Esophagus (tissue), 2 donors: ENCODE results near the gene STX12. TPM values are rescaled to one million over a fixed set of nuclear protein-coding genes. Genes with fewer than 3 reads are reported as not detected.
"Not testable (repeated sequence)": the region's sequence is repeated elsewhere in the genome, so short reads cannot be mapped to it uniquely, and the experiment has no call there.

ENCODE experiments used
- H3K27ac ChIP-seq, 2 donors: one replicate each; pipeline ENCODE4 v1.5.1; 2013; ENCODE audit warnings: low read depth in 2 of 2, mild to moderate bottlenecking in 2 of 2, inconsistent platforms in 1 of 2, low read length in 1 of 2, moderate library complexity in 1 of 2
- H3K27me3 ChIP-seq, 2 donors: one replicate each; pipeline ENCODE4 v1.6.1; 2013; ENCODE audit warnings: low read length in 2 of 2, control low read depth in 1 of 2, mild to moderate bottlenecking in 1 of 2; ENCODE audit not compliant: insufficient read depth in 2 of 2, control insufficient read depth in 1 of 2
- H3K36me3 ChIP-seq, 2 donors: one replicate each; pipeline ENCODE4 v1.6.1; 2013; ENCODE audit warnings: low read length in 1 of 2; ENCODE audit not compliant: control insufficient read depth in 2 of 2, insufficient read depth in 2 of 2
- H3K4me1 ChIP-seq, 2 donors: one replicate each; pipeline ENCODE4 v1.6.1; 2013; ENCODE audit warnings: low read length in 1 of 2; ENCODE audit not compliant: control insufficient read depth in 2 of 2, insufficient read depth in 2 of 2
- H3K4me3 ChIP-seq, 2 donors: one replicate each; pipeline ENCODE4 v1.5.1; 2013; ENCODE audit warnings: low read length in 2 of 2, mild to moderate bottlenecking in 2 of 2, low read depth in 1 of 2, moderate library complexity in 1 of 2
- H3K9me3 ChIP-seq, 2 donors: one replicate each; pipeline ENCODE4 v1.6.1; 2013; ENCODE audit warnings: mild to moderate bottlenecking in 2 of 2, low read depth in 1 of 2, low read length in 1 of 2, moderate library complexity in 1 of 2; ENCODE audit not compliant: control insufficient read depth in 2 of 2, insufficient read depth in 1 of 2
- WGBS, 2 donors: extraction: QIAGEN DNeasy Blood & Tissue Kit; methylation state at CpG; one replicate each; pipeline ENCODE4 v1.1.7; 2013; 5-methylcytosine and 5-hydroxymethylcytosine counted together
- polyA plus RNA-seq, 2 donors: library from polyadenylated mRNA; stranded (reverse); fragments of 200-250 nt; gene quantifications; one replicate each; pipeline ENCODE4 v1.2.3, GENCODE V29; 2013
- donor health status: healthy with polysubstance abuse.
- donor health status: Bipolar disorder and iron deficiency.

The STX12 gene
- polyA plus RNA-seq, 2 donors, result 23.7 to 27.5 TPM

- no peak overlapping the region for H3K27ac ChIP-seq
- no peaks in the 10 kb centered on the region for H3K4me1 ChIP-seq
- H3K27me3 ChIP-seq, result no peaks in the 10 kb centered on the region
- no peaks in the 10 kb centered on the region for H3K9me3 ChIP-seq
- no peak overlapping the region for H3K4me3 ChIP-seq
- peaks cover 0 to 3% of the 10 kb centered on the region in 2 donors for H3K36me3 ChIP-seq
These were observed 62.0 kb downstream of the STX12 start for GRCh38 chr1:27835046-27835445.

- Histone ChIP-seq H3K9me3 (no peaks in the 10 kb centered on the region), H3K4me1 (no peaks in the 10 kb centered on the region), H3K36me3 (peaks cover 2 to 3% of the 10 kb centered on the region in 2 donors), H3K4me3 (no peak overlapping the region), H3K27ac (no peak overlapping the region), H3K27me3 (no peaks in the 10 kb centered on the region)
- WGBS, 2 donors, result 93 to 98% methylated on average over 1 of the region's 1 CpG
These were observed 62.5 kb downstream of the STX12 start for GRCh38 chr1:27835501-27835900.

- Histone ChIP-seq H3K4me1 (no peaks in the 10 kb centered on the region), H3K9me3 (no peaks in the 10 kb centered on the region), H3K36me3 (peaks cover 11 to 18% of the 10 kb centered on the region in 2 donors), H3K27me3 (no peaks in the 10 kb centered on the region), H3K4me3 (no peak overlapping the region), H3K27ac (no peak overlapping the region)
- 97 to 98% methylated on average over 7 of the region's 7 CpGs for WGBS, 2 donors
These were observed 76.9 kb downstream of the STX12 start for GRCh38 chr1:27849951-27850350.

GRCh38 chr1:27855085-27855484 lies 82.1 kb downstream of the STX12 start:
- WGBS, 2 donors, result 81 to 88% methylated on average over 6 of the region's 6 CpGs
- Histone ChIP-seq H3K9me3 (no peaks in the 10 kb centered on the region), H3K27me3 (no peaks in the 10 kb centered on the region), H3K27ac (no peak overlapping the region), H3K4me1 (no peaks in the 10 kb centered on the region), H3K36me3 (peaks cover 1 to 5% of the 10 kb centered on the region in 2 donors), H3K4me3 (no peak overlapping the region)

- WGBS, 2 donors, result 74 to 78% methylated on average over 12 of the region's 12 CpGs
These were observed 83.7 kb downstream of the STX12 start for GRCh38 chr1:27856561-27857343.

GRCh38 chr1:27857552-27857951 lies 84.5 kb downstream of the STX12 start:
- H3K36me3 ChIP-seq, H3K27ac ChIP-seq, H3K9me3 ChIP-seq, H3K27me3 ChIP-seq, H3K4me3 ChIP-seq, H3K4me1 ChIP-seq: not testable (repeated sequence)
- WGBS, 2 donors, result 71 to 81% methylated on average over 11 of the region's 11 CpGs

More at GRCh38 chr1:27856561-27857343, 83.7 kb downstream of the STX12 start:
- Histone ChIP-seq H3K4me1 (no peaks in the 10 kb centered on the region), H3K27me3 (no peaks in the 10 kb centered on the region), H3K4me3 (no peak overlapping the region), H3K27ac (no peak overlapping the region), H3K9me3 (no peaks in the 10 kb centered on the region), H3K36me3 (no peaks in the 10 kb centered on the region)

- H3K27ac ChIP-seq, result no peak overlapping the region
- H3K4me1 ChIP-seq, result no peaks in the 10 kb centered on the region
- H3K36me3 ChIP-seq, result no peaks in the 10 kb centered on the region
- no peaks in the 10 kb centered on the region for H3K9me3 ChIP-seq
- H3K4me3 ChIP-seq, result no peak overlapping the region
- whole genome bisulfite sequencing, 2 donors, result 29 to 38% methylated on average over 10 of the region's 10 CpGs
- no peaks in the 10 kb centered on the region for H3K27me3 ChIP-seq
These were observed 85.3 kb downstream of the STX12 start for GRCh38 chr1:27858072-27858948.

GRCh38 chr1:27858949-27859576 lies 86.0 kb downstream of the STX12 start:
- H3K4me1 ChIP-seq, result no peaks in the 10 kb centered on the region
- no peak overlapping the region for H3K27ac ChIP-seq
- H3K27me3 ChIP-seq, result no peaks in the 10 kb centered on the region
- H3K4me3 ChIP-seq, result no peak overlapping the region
- 88 to 91% methylated on average over 14 of the region's 14 CpGs for WGBS, 2 donors
- H3K36me3 ChIP-seq, result no peaks in the 10 kb centered on the region
- H3K9me3 ChIP-seq, result no peaks in the 10 kb centered on the region

- H3K36me3 ChIP-seq, result no peaks in the 10 kb centered on the region
- no peak overlapping the region for H3K4me3 ChIP-seq
- no peaks in the 10 kb centered on the region for H3K9me3 ChIP-seq
- H3K27me3 ChIP-seq, result no peaks in the 10 kb centered on the region
- H3K27ac ChIP-seq, result no peak overlapping the region
- WGBS, 2 donors, result 92% methylated on average over 10 of the region's 10 CpGs
- no peaks in the 10 kb centered on the region for H3K4me1 ChIP-seq
These were observed 88.4 kb downstream of the STX12 start for GRCh38 chr1:27861436-27861835.
